GM08714 (cell line): Measurements from ENCODE around the gene ABCD3.

ENCODE experiments used
- H3K4me3 ChIP-seq: fragments of 200-500 bp; sonication (Bioruptor generic); 2 replicates; pipeline ENCODE4 v1.5.1; 2014; ENCODE audit warnings: mild to moderate bottlenecking, low read length, inconsistent platforms
- ZNF274 ChIP-seq: IDR thresholded peaks from 2 replicates; pipeline ENCODE4 v1.6.1; 2012; ENCODE audit warnings: mild to moderate bottlenecking, low read depth, low read length

Gene ABCD3

GRCh38 chr1:94468708-94469107 lies 50.5 kb downstream of the ABCD3 start:
- TF ChIP-seq ZNF274: no peak
- H3K4me3 ChIP-seq: no peak overlapping the region

GRCh38 chr1:94471271-94471670 lies 53.1 kb downstream of the ABCD3 start:
- H3K4me3 ChIP-seq: no peak overlapping the region
- TF ChIP-seq ZNF274: no peak

DNA sequence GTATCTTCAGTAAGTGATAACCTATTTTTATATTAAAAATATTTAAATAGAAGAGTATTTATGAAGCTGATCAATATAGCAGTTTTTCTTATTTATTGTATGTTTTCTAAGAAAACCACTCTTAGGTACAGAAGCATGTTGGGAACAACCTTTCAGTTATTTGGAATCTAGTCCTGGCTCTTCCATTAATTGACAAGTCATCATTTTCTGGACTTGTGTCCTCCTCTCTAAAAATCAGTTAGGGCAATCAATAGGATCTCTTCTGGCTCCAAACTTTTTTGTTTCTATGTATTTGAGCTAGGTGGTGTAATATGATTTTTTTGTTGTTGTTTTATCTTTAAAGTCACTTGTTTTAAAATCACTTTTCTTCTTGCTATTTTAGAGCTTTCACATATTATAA lies 57.0 kb downstream of the ABCD3 start:
- TF ChIP-seq ZNF274: no peak
- no peak overlapping the region for H3K4me3 ChIP-seq

- no peak for TF ChIP-seq ZNF274
- H3K4me3 ChIP-seq: no peak overlapping the region
Observed at GRCh38 chr1:94479682-94480081, 61.5 kb downstream of the ABCD3 start.

DNA sequence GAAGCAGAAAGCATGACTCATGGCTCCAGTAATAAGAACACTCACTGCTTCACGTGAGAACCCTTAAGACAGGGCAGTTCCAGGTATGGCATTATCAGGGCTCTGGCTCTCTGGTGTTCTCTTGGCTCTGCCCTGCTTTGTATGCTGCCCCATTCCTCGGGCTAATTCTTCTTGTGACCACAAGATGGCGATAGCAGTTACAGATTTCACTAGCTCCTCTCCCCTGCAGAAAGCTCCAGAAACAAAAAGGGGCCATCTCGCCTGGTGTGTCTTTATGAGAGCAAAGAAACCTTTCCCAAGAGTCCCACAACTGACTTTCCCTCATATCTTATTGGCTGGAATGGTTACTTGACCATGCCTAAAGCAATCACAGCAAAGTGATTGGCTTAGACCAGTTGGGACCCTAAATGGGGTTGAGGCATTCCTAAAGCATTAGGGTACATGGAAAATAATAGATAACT lies 63.3 kb downstream of the ABCD3 start:
- no peak for TF ChIP-seq ZNF274
- no peak overlapping the region for H3K4me3 ChIP-seq

DNA sequence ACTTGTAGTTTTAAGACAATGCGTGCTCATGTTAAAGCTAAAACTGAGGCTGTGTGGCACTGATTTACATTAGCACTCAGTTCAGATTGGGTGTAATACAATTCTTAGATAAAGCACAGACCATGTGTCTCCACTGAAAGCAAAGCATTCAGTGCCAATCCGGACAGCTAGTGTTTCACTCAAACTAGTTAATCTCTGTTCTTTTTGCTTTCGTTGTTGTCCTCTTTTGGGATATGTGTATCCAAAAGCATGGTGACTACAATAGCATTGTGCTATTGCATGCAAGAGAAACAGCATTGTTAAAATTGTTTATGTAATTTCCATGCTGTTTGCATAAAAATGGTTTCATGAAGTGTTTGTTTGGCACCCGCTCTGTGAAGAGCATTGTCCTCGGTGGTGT lies 68.8 kb downstream of the ABCD3 start:
- no peak overlapping the region for H3K4me3 ChIP-seq
- no peak for TF ChIP-seq ZNF274

DNA sequence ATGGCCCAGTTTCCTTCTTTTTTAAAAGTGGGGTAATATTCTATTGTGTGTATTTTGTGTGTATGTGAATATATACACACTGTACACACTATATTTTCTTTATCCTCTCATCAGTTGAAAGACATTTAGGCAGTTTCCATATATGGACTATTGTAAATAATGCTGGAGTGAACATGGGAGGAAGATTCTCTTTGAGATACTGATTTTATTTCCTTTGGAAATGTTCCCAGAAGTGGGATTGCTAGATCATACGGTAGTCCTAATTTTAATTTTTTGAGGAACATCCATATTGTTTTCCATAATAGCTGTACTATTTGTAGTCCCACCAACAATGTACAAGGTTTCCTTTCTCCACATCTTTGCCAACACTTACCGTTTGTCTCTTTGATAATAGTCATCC lies 72.4 kb downstream of the ABCD3 start:
- TF ChIP-seq ZNF274: no peak
- H3K4me3 ChIP-seq: no peak overlapping the region

- TF ChIP-seq ZNF274: no peak
- H3K4me3 ChIP-seq: no peak overlapping the region
Observed at GRCh38 chr1:94496076-94496755, 78.0 kb downstream of the ABCD3 start.

DNA sequence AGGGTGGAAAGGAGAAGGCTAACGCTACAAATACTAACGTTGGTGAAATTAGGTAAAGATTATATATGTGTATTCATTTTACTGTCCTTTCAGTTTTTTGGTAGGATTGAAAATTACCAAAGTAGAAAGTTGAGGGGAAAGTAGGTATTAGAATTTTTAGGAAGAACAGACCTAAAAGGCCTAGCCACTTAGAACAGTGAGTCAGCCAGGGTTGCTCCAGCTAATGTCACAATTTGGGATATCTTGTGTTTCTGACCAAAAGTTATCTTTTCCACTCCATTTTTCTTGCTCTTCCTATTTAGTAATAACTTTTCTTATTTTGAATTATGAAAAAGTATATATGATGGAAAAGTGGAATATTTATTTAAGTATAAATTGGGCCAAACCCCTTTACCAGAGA lies 83.2 kb downstream of the ABCD3 start:
- no peak for TF ChIP-seq ZNF274

GRCh38 chr1:94501935-94502334 lies 83.7 kb downstream of the ABCD3 start:
- TF ChIP-seq ZNF274: no peak
- H3K4me3 ChIP-seq: no peak overlapping the region

More for the DNA sequence above, 83.2 kb downstream of the ABCD3 start:
- H3K4me3 ChIP-seq: no peak overlapping the region

DNA sequence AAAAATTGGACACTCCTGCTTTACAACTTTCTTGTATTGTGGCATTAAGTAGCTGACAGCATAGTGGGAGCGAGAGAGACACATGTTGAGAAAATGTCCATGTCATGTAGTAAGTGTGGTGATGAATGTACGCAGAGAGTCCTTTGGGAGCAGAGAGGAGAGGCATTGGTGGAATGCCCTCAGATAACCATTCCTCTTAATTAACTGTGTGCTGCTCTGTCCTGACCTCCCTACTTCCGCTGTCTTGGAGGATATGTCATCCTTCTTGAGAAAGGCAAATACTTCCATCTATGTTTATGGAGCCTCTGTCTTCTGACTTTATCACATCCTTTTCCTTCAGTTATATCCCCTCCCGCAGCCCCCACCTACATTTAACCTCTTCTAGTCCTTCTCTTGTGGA lies 85.0 kb downstream of the ABCD3 start:
- H3K4me3 ChIP-seq: no peak overlapping the region
- no peak for TF ChIP-seq ZNF274

GRCh38 chr1:94504601-94505000 lies 86.4 kb downstream of the ABCD3 start:
- TF ChIP-seq ZNF274: no peak
- H3K4me3 ChIP-seq: no peak overlapping the region

DNA sequence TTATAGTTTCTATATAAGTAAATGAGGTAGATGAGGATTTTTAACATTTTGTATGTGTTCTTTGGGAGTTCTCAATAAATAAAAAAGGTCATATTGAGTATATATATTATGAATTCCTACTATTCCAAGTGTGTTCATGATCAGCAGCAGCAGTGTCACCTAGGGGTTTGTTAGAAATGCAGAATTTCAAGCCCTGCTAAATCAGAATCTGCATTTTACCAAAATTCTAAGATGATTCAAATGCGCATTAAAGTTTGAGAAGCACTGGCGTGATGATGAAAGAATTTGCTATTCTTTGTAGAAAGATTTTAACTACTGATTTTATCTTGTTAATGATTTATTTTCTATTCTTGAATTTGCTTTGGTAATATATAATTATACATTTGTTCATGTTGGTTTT lies 94.6 kb downstream of the ABCD3 start:
- TF ChIP-seq ZNF274: no peak
- H3K4me3 ChIP-seq: no peak overlapping the region

- no peak overlapping the region for H3K4me3 ChIP-seq
- no peak for TF ChIP-seq ZNF274
Observed at GRCh38 chr1:94514095-94514727, 96.0 kb downstream of the ABCD3 start.

GRCh38 chr1:94515296-94515947 lies 97.2 kb downstream of the ABCD3 start:
- no peak overlapping the region for H3K4me3 ChIP-seq
- TF ChIP-seq ZNF274: no peak
